GM10248 (cell line): Measurements from ENCODE around the gene SP2.

Experiments used
- CTCF ChIA-PET: fragments of 300-600 bp; sonication (Branson Sonifier 250); formaldehyde crosslinking; extraction: SDS; loops from one replicate; lab custom pipeline; 2021; ENCODE audit warnings: antibody characterized with exemption; lab: Yijun Ruan, JAX
- POLR2A ChIA-PET: fragments of 350-650 bp; sonication (Branson Sonifier 250); formaldehyde crosslinking; extraction: SDS; loops from one replicate; lab custom pipeline; 2020; ENCODE audit warnings: antibody characterized with exemption; lab: Yijun Ruan, JAX
- DNase-seq: peaks from one replicate; pipeline ENCODE4 v3.0.0; 2012; ENCODE audit errors: extremely low spot score
- TF ChIP-seq, protein P1 (sequence below): IDR thresholded peaks from 2 replicates; pipeline ENCODE4 v1.5.1; 2012; ENCODE audit warnings: mild to moderate bottlenecking, low read depth; ENCODE audit errors: extremely low read depth, missing control alignments, control extremely low read depth

Gene SP2

DNA sequence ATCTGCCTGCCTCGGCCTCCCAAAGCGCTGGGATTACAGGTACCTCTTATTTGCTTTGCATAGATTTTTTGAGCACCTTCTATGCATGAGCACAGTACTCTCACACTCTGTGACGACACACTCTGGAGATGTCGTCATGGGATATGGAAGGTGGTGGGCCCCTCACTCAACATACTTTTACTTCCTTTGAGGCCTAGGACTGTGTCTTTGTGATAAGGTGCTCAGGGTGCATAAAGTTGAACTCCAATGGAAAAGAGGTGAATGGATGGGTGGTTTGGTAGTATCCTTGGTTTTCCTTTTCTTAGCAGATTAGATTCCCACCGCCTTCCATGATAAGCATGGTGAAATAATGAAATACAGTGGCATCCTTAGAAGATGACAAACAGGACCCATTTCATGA is 68.8 kb downstream of the SP2 start:
- TF ChIP-seq, protein P1, sequence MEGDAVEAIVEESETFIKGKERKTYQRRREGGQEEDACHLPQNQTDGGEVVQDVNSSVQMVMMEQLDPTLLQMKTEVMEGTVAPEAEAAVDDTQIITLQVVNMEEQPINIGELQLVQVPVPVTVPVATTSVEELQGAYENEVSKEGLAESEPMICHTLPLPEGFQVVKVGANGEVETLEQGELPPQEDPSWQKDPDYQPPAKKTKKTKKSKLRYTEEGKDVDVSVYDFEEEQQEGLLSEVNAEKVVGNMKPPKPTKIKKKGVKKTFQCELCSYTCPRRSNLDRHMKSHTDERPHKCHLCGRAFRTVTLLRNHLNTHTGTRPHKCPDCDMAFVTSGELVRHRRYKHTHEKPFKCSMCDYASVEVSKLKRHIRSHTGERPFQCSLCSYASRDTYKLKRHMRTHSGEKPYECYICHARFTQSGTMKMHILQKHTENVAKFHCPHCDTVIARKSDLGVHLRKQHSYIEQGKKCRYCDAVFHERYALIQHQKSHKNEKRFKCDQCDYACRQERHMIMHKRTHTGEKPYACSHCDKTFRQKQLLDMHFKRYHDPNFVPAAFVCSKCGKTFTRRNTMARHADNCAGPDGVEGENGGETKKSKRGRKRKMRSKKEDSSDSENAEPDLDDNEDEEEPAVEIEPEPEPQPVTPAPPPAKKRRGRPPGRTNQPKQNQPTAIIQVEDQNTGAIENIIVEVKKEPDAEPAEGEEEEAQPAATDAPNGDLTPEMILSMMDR: no peak
- ChIA-PET POLR2A (no interaction called here), CTCF (interaction anchor here (1.1 to 18.8 kb wide), 3 partner anchors 11 to 51 kb away, joined by 3 to 584 read pairs (median 305); partner anchors contain the start of genes PNPO and PRR15L)
- no peak for DNase-seq

DNA sequence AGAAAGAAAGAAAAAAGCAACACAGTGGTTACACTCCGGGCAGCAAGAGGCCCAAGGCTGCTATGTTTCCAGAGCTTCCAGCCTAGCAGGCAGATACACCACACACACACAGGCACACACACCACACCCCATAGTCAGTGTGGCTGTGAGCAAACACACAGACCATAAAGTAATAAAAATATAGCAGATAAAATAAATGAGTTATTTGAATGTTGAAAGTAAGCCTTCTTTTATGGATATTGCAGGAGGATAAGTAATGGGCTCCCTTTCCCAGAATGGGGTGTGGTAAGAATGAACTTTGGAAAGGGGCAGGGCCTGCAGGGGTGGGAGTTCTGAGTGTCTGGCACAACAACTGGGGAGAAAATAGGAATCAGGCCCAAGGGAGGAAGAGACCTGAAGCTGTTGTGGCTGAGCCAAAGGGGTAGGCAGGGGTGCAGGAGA is 70.1 kb downstream of the SP2 start:
- no peak for DNase-seq
- TF ChIP-seq, protein P1: no peak
- ChIA-PET CTCF (interaction anchor here (18.5 to 18.8 kb wide), 2 partner anchors 16 to 50 kb away, joined by 305 to 584 read pairs; partner anchors contain the start of genes PNPO and PRR15L), POLR2A (no interaction called here)

DNA sequence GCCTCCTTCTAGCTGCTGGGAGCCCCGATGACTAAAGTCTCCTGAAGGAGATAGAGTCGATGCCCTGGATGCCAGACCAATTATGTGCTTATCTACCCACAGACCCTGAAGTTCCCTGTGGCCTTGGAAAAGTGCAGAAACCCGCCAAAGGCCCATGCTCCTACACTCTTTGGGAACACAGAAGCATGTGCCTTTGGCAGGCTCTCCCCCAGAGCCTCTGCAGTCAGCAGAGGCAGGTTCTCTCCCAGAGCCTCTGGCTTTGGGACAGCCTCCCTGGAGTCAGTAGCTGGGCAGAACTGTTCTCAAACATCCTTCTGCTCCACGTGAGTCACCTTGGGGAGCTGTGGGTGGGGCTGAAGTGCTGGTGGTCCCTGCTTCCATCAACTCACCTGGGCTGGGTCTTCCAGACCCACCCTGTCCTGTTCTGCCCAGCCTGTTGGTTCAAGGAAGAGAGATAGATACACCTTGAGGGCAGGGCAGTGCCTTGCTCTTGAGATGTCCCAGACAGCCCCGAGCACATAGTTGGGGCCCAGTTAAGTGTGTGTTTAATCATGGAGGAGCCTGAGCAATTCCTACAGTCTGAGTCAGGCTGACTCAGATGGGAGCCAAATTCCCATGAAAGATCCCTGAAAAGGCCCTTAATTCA is 71.7 kb downstream of the SP2 start:
- TF ChIP-seq, protein P1: no peak

DNA sequence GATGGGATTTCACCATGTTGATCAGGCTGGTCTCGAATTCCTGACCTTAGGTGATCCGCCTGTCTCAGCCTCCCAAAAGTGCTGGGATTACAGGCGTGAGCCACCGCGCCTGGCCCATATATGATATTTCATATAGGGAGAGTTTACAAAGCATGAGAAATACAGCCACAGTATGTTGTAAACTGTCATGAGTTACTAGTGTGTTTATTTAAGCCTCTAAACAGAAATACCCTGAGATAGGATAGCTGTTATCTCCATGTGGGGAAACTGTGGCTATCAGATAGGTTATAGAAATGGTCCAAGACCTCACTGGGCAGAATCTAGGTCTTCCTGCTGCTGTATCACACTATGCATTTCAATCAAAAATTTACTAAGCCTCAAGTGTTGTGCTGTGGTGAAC is 72.8 kb downstream of the SP2 start:
- CTCF ChIA-PET: interaction anchor here (1.3 to 18.8 kb wide), 7 partner anchors 9 to 127 kb away, joined by 3 to 584 read pairs (median 40); partner anchors contain the start of genes PNPO, PRR15L and SCRN2
- POLR2A ChIA-PET: no interaction called here
- TF ChIP-seq, protein P1: no peak
- no peak for DNase-seq

More for the DNA sequence above, 71.7 kb downstream of the SP2 start:
- CTCF ChIA-PET: interaction anchor here (1.3 to 18.8 kb wide), 5 partner anchors 10 to 126 kb away, joined by 3 to 584 read pairs (median 49); partner anchors contain the start of genes PNPO, PRR15L and SCRN2
- DNase-seq: no peak
- POLR2A ChIA-PET: no interaction called here

DNA sequence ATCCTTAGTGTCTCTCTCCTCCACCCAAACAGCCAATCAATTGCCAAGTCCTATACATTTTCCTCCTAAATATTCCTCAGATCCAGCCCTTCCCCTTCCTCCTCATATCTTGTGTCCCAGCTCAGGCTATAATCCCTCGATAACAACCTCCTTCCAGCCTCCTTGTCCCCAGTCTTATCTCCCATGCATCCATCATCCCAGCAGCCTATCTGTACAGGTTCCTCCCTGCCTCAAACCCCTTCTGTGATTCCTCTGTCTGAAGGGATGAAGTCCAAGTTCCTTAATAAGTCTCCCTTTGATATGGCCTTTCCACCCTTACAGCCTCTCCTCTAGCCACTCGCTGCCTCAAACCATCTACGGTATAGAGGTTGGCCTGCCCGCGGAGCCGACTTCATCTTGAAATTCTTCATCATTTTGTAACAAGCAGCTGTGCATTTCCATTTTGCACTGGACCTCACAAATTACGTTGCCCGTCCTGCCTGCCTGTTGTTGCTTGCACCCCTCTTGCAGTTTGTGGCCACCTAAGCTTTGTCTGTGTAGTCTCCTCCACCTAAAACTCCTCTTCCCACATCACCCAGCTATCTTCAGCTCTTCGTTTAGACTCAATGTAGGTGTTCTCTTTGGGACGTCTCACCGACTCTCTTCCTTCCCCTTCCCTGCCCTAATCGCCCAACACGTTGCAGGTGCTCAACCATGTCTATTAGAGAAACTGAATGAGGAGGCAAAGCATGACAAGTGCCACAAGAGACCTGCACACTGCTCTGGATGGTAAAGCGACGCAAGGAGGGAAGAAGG is 74.1 kb downstream of the SP2 start:
- DNase-seq: no peak
- CTCF ChIA-PET: interaction anchor here (0.7 to 18.8 kb wide), 30 partner anchors 9 to 644 kb away, joined by 3 to 584 read pairs (median 5); partner anchors contain the start of genes LRRC46, MRPL10, OSBPL7 and PNPO
- POLR2A ChIA-PET: interaction anchor here (0.6 to 1.0 kb wide), 3 partner anchors 29 to 47 kb away, joined by 3 to 5 read pairs (median 4); partner anchors contain the start of gene PNPO
- TF ChIP-seq, protein P1: no peak
